PC-9 (cell line): ENCODE results near the gene NEURL2. TPM values are rescaled to one million over a fixed set of nuclear protein-coding genes. Genes with fewer than 3 reads are reported as not detected.

Source experiments
- BruUV-seq: library from RNA; stranded (reverse); fragments of 400-500 nt; replicated peaks from 2 replicates; lab custom pipeline; 2021; lab: Mats Ljungman, UMichigan
- CTCF ChIA-PET: fragments of 300-600 bp; sonication (Branson Sonifier 250); formaldehyde crosslinking; loops from one replicate; lab custom pipeline; 2022; ENCODE audit warnings: antibody characterized with exemption; lab: Charles Lee
- POLR2A ChIA-PET: fragments of 300-600 bp; sonication (Branson Sonifier 250); formaldehyde crosslinking; loops from one replicate; lab custom pipeline; 2022; ENCODE audit warnings: antibody characterized with exemption; ENCODE audit not compliant: unreplicated experiment; lab: Charles Lee
- DNase-seq, 2 experiments: peaks; one replicate each; pipeline versions ENCODE4 v3.0.0 to v3.0.0-alpha.2; 2015 to 2022; ENCODE audit warnings: mixed read lengths in 1 of 2
- H2AFZ ChIP-seq: fragments of 200-600 bp; sonication (generic); 2 replicates; pipeline ENCODE4 v1.8.1; 2017; ENCODE audit warnings: antibody characterized with exemption
- H3F3A ChIP-seq: fragments of 200-600 bp; sonication (generic); 2 replicates; pipeline ENCODE4 v1.8.1; 2017; ENCODE audit warnings: antibody characterized with exemption, mild to moderate bottlenecking, low read depth; ENCODE audit not compliant: insufficient read depth
- H3K27ac ChIP-seq: fragments of 200-600 bp; sonication (generic); 2 replicates; pipeline ENCODE4 v1.6.1; 2016; ENCODE audit warnings: mixed run types
- H3K27me3 ChIP-seq: fragments of 200-600 bp; sonication (generic); 2 replicates; pipeline ENCODE4 v1.6.1; 2016; ENCODE audit warnings: low read depth, mixed run types; ENCODE audit not compliant: insufficient read depth
- H3K36me3 ChIP-seq: fragments of 200-600 bp; sonication (generic); 2 replicates; pipeline ENCODE4 v1.6.1; 2016; ENCODE audit warnings: low read depth, mixed run types
- H3K4me1 ChIP-seq: fragments of 200-600 bp; sonication (generic); replicated peaks from 2 replicates; pipeline ENCODE4 v1.6.1; 2016; ENCODE audit warnings: mixed run types; ENCODE audit not compliant: insufficient read depth
- H3K4me2 ChIP-seq: fragments of 200-600 bp; sonication (generic); 2 replicates; pipeline ENCODE4 v1.6.1; 2017; ENCODE audit warnings: mixed run types
- H3K4me3 ChIP-seq: fragments of 200-600 bp; sonication (generic); 2 replicates; pipeline ENCODE4 v1.6.1; 2016; ENCODE audit warnings: mixed run types
- H3K79me2 ChIP-seq: fragments of 200-600 bp; sonication (generic); 2 replicates; pipeline ENCODE4 v1.6.1; 2017; ENCODE audit warnings: low read depth, mixed run types
- H3K9me2 ChIP-seq: fragments of 200-600 bp; sonication (generic); 2 replicates; pipeline ENCODE4 v1.8.1; 2017; ENCODE audit warnings: mild to moderate bottlenecking; ENCODE audit not compliant: insufficient read depth
- H3K9me3 ChIP-seq: fragments of 200-600 bp; sonication (generic); 2 replicates; pipeline ENCODE4 v1.8.1; 2016; ENCODE audit warnings: low read depth; ENCODE audit not compliant: insufficient read depth
- H4K20me1 ChIP-seq: fragments of 200-600 bp; sonication (generic); 2 replicates; pipeline ENCODE4 v1.8.1; 2017; ENCODE audit not compliant: insufficient read depth
- CTCF ChIP-seq: fragments of 200-600 bp; sonication (generic); conservative IDR thresholded peaks from 2 replicates; pipeline ENCODE4 v1.6.1; 2017; ENCODE audit warnings: mixed run types, antibody characterized with exemption, mild to moderate bottlenecking, moderate library complexity
- EZH2 ChIP-seq: fragments of 200-600 bp; sonication (generic); IDR thresholded peaks from 2 replicates; pipeline ENCODE4 v1.8.0; 2017; ENCODE audit warnings: antibody characterized with exemption, low read depth
- intact Hi-C: fragments of 100-400 bp; cut with micrococcal nuclease; formaldehyde crosslinking; loops from one replicate; pipeline ENCODE4 v1.10.0; 2022; ENCODE audit not compliant: unreplicated experiment
- total RNA-seq: library from RNA; stranded (reverse); gene quantifications from 2 replicates; pipeline ENCODE4 v1.2.3, GENCODE V29; 2021

NEURL2 gene
- total RNA-seq, 1 experiment from 2014 or later, result 6.5 TPM

GRCh38 chr20:45867136-45867818, 23.7 kb downstream of the NEURL2 start:
- Histone ChIP-seq H3F3A (peaks cover 22% of the 10 kb centered on the region; the same call in 1 of the 2 replicates), H3K27ac (peak overlapping the region; percentile 41), H3K79me2 (no peaks in the 10 kb centered on the region), H2AFZ (no peak overlapping the region), H3K9me3 (no peaks in the 10 kb centered on the region), H4K20me1 (no peaks in the 10 kb centered on the region), H3K4me2 (peak overlapping the region; percentile 25), H3K9me2 (no peaks in the 10 kb centered on the region), H3K36me3 (no peaks in the 10 kb centered on the region), H3K4me3 (no peak overlapping the region), H3K27me3 (no peaks in the 10 kb centered on the region), H3K4me1 (peaks cover 23% of the 10 kb centered on the region)
- CTCF ChIA-PET, result no interaction called here
- intact Hi-C loops, result no loop called here
- DNase-seq, result peak in 1 of 2 experiments; percentile 30
- TF ChIP-seq CTCF, result no peak
- TF ChIP-seq EZH2, result no peak
- BruUV-seq, result no TSS peak
- POLR2A ChIA-PET, result interaction anchor here (0.6 kb wide), 5 partner anchors 11 to 74 kb away, joined by 3 to 17 read pairs (median 4); no protein-coding TSS in a partner anchor

- no TSS peak for BruUV-seq
- no peak for DNase-seq
Measured at GRCh38 chr20:45866454-45866853, 24.6 kb downstream of the NEURL2 start.

More at GRCh38 chr20:45866454-45866853, 24.6 kb downstream of the NEURL2 start:
- Histone ChIP-seq H3K4me2 (no peak overlapping the region), H3K9me3 (no peaks in the 10 kb centered on the region), H3K36me3 (no peaks in the 10 kb centered on the region), H2AFZ (no peak overlapping the region), H4K20me1 (no peaks in the 10 kb centered on the region), H3K27ac (no peak overlapping the region), H3F3A (peaks cover 15% of the 10 kb centered on the region; the same call in 1 of the 2 replicates), H3K27me3 (no peaks in the 10 kb centered on the region), H3K9me2 (no peaks in the 10 kb centered on the region), H3K79me2 (no peaks in the 10 kb centered on the region), H3K4me1 (peaks cover 15% of the 10 kb centered on the region), H3K4me3 (no peak overlapping the region)
- CTCF ChIA-PET, result no interaction called here
- TF ChIP-seq CTCF (no peak), EZH2 (no peak)
- intact Hi-C loops, result no loop called here
- POLR2A ChIA-PET, result interaction anchor here (0.7 kb wide), 1 partner anchor 40 kb away, joined by 11 read pairs; no protein-coding TSS in a partner anchor
